ENCODE data around the gene HEATR3. TPM values are rescaled to one million over a fixed set of nuclear protein-coding genes. Genes with fewer than 3 reads are reported as not detected.

Gene HEATR3
- polyA plus RNA-seq, 3 donors, result 10.4 to 40.6 (median 10.7) TPM

DNA sequence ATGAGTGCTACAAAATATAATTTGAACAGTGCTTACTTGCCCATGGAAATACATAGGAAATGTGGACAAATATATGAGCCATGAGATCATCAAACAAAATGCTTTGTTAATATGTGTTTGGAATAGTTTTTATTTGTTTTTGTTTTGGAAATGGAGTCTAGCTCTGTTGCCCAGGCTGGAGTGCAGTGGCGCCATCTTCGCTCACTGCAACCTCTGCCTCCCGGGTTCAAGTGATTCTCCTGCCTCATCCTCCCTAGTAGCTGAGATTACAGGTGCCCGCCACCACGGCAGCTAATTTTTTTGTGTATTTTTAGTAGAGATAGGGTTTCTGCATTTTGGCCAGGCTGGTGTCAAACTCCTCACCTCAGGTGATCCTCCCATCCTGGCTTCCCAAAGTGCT lies 37.9 kb upstream of the HEATR3 start:
- DNase-seq, result no peak
- Histone ChIP-seq H3K4me1 (ENCODE audit: control insufficient read depth in 1 of 2, insufficient read depth in 2 of 2, low read length in 2 of 2) (peaks cover 12 to 24% of the 10 kb centered on the region in 2 donors), H3K9me3 (replicated peaks in 1 of 2; ENCODE audit: control insufficient read depth in 1 of 2, insufficient read depth in 1 of 2, low read length in 2 of 2) (no peaks in the 10 kb centered on the region), H3K27me3 (ENCODE audit: control insufficient read depth in 2 of 2, insufficient read depth in 2 of 2, low read length in 2 of 2) (no peaks in the 10 kb centered on the region), H2AFZ (ENCODE audit: insufficient read depth, low read depth, low read length, poor library complexity, severe bottlenecking) (no peak overlapping the region), H4K20me1 (ENCODE audit: insufficient read depth, low read length) (peaks cover 16% of the 10 kb centered on the region), H3K4me3 (replicated peaks in 1 of 3; ENCODE audit: low read depth in 2 of 3, low read length in 3 of 3) (no peak overlapping the region), H3K9ac (ENCODE audit: insufficient read depth, low read length, poor library complexity, severe bottlenecking) (no peak overlapping the region), H3K27ac (ENCODE audit: low read depth in 1 of 2, low read length in 2 of 2) (peak overlapping the region in 1 of 2 donors; percentile 16), H3K36me3 (replicated peaks in 1 of 2; ENCODE audit: control insufficient read depth in 1 of 2, insufficient read depth in 2 of 2, low read length in 2 of 2) (peaks cover 36 to 55% of the 10 kb centered on the region in 2 donors), H3K79me2 (ENCODE audit: insufficient read depth, low read length) (peaks cover 75% of the 10 kb centered on the region), H3K4me2 (replicated peaks; ENCODE audit: extremely low read depth, low read length, poor library complexity, severe bottlenecking) (no peak overlapping the region)
- no CpG with 5 or more reads among the region's 5 CpGs for WGBS (ENCODE audit: insufficient coverage)
- intact Hi-C loops (cut with micrococcal nuclease), result loop anchor here (5.0 kb wide), 2 partner anchors 39 to 124 kb away; partner anchors contain the start of genes HEATR3 (in 1 of the 2) and TENT4B (in 1 of the 2)
- Mint-ChIP-seq H3K4me1 (peaks cover 33% of the 10 kb centered on the region), H3K27ac (peak overlapping the region in 4 of 7 donors; percentile 6 to 74 (median 24)), H3K4me3 (peak overlapping the region in 1 of 2 donors; percentile 16), H3K36me3 (peaks cover 38 to 40% of the 10 kb centered on the region in 2 donors), H3K9me3 (no peaks in the 10 kb centered on the region), H3K27me3 (ENCODE audit: low read depth in 3 of 3) (peaks cover 0 to 4% (median 0%) of the 10 kb centered on the region in 3 donors)
- TF ChIP-seq, protein P1, sequence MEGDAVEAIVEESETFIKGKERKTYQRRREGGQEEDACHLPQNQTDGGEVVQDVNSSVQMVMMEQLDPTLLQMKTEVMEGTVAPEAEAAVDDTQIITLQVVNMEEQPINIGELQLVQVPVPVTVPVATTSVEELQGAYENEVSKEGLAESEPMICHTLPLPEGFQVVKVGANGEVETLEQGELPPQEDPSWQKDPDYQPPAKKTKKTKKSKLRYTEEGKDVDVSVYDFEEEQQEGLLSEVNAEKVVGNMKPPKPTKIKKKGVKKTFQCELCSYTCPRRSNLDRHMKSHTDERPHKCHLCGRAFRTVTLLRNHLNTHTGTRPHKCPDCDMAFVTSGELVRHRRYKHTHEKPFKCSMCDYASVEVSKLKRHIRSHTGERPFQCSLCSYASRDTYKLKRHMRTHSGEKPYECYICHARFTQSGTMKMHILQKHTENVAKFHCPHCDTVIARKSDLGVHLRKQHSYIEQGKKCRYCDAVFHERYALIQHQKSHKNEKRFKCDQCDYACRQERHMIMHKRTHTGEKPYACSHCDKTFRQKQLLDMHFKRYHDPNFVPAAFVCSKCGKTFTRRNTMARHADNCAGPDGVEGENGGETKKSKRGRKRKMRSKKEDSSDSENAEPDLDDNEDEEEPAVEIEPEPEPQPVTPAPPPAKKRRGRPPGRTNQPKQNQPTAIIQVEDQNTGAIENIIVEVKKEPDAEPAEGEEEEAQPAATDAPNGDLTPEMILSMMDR (IDR thresholded peaks at IDR 0.05), result no peak

DNA sequence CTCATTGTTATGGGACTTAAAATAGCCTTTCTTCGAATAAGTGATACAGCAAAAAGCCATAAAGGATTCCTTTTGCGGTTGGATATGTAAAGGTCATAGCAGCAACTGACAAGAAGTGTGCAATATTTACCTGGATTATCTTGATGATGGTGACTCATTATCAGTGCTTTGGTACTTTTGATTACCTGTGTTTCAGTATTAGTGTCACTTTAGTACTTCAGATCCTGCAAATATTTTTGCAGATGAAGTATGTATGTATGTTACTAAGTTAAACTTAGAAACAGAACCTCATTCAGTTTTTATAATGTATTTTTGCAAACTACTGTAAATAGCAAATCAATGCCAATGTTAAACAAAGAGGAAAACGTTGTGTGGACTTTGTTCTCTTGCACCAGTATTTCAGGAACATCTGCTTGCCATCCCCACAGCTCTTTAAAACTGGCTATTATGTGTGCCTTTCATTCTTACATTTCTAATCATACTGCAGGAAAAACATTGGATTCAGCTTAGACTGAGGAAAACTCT lies 30.2 kb upstream of the HEATR3 start:
- TF ChIP-seq, protein P1 (IDR thresholded peaks at IDR 0.05), result no peak
- no peak overlapping the region for H3K27ac ChIP-seq (ENCODE audit: low read depth in 1 of 2, low read length in 2 of 2)
- H4K20me1 ChIP-seq (ENCODE audit: insufficient read depth, low read length), result peaks cover 6% of the 10 kb centered on the region
- H3K4me2 ChIP-seq (replicated peaks; ENCODE audit: extremely low read depth, low read length, poor library complexity, severe bottlenecking), result no peak overlapping the region
- Mint-ChIP-seq H3K4me1 (peaks cover 36% of the 10 kb centered on the region), H3K27me3 (ENCODE audit: low read depth in 3 of 3) (no peaks in the 10 kb centered on the region), H3K9me3 (no peaks in the 10 kb centered on the region), H3K4me3 (no peak overlapping the region), H3K27ac (peak overlapping the region in 2 of 7 donors; percentile 28 to 36), H3K36me3 (peaks cover 50 to 63% of the 10 kb centered on the region in 2 donors)
- H2AFZ ChIP-seq (ENCODE audit: insufficient read depth, low read depth, low read length, poor library complexity, severe bottlenecking), result no peak overlapping the region
- no peak overlapping the region for H3K4me3 ChIP-seq (replicated peaks in 1 of 3; ENCODE audit: low read depth in 2 of 3, low read length in 3 of 3)
- peaks cover 38% of the 10 kb centered on the region for H3K79me2 ChIP-seq (ENCODE audit: insufficient read depth, low read length)
- intact Hi-C loops (cut with micrococcal nuclease), result loop anchor here in 1 of 2 donors (10.0 kb wide), 1 partner anchor 229 kb away; the partner anchor contains the start of gene ADCY7
- no peak overlapping the region for H3K9ac ChIP-seq (ENCODE audit: insufficient read depth, low read length, poor library complexity, severe bottlenecking)
- H3K9me3 ChIP-seq (replicated peaks in 1 of 2; ENCODE audit: control insufficient read depth in 1 of 2, insufficient read depth in 1 of 2, low read length in 2 of 2), result no peaks in the 10 kb centered on the region
- peaks cover 45 to 62% of the 10 kb centered on the region in 2 donors for H3K36me3 ChIP-seq (replicated peaks in 1 of 2; ENCODE audit: control insufficient read depth in 1 of 2, insufficient read depth in 2 of 2, low read length in 2 of 2)
- no peaks in the 10 kb centered on the region for H3K27me3 ChIP-seq (ENCODE audit: control insufficient read depth in 2 of 2, insufficient read depth in 2 of 2, low read length in 2 of 2)
- WGBS (ENCODE audit: insufficient coverage), result 83% methylated on average over 3 of the region's 3 CpGs
- peaks cover 40 to 45% of the 10 kb centered on the region in 2 donors for H3K4me1 ChIP-seq (ENCODE audit: control insufficient read depth in 1 of 2, insufficient read depth in 2 of 2, low read length in 2 of 2)
- no peak for DNase-seq
